ENCODE results near the gene ZBTB7C.

ZBTB7C gene

GRCh38 chr18:48018851-48019250 lies 390.3 kb downstream of the ZBTB7C start (continued):
- TF ChIP-seq REPIN1 (tag by site-specific recombination; IDR thresholded peaks at IDR 0.05; ENCODE audit: low read depth) (no peak), ZNF670 (tag by site-specific recombination; IDR thresholded peaks at IDR 0.05; ENCODE audit: low read depth) (no peak)

GRCh38 chr18:48017635-48018034 lies 391.5 kb downstream of the ZBTB7C start:
- no peaks in the 10 kb centered on the region for H3K4me1 ChIP-seq (ENCODE audit: control insufficient read depth, insufficient read depth, low read length)
- CTCF ChIA-PET, result interaction anchor here (1.5 to 2.5 kb wide), 4 partner anchors 10 to 263 kb away, joined by 6 to 9 read pairs (median 7); no protein-coding TSS in a partner anchor
- no peak overlapping the region for H3K4me3 ChIP-seq (ENCODE audit: low read depth, low read length)
- H3K27ac ChIP-seq (ENCODE audit: extremely low read depth, low read depth, low read length), result no peak overlapping the region
- TF ChIP-seq ZNF132 (tag by site-specific recombination; IDR thresholded peaks at IDR 0.05; ENCODE audit: borderline replicate concordance) (no peak), ZNF664 (tag by site-specific recombination; IDR thresholded peaks at IDR 0.05) (no peak), ZSCAN4 (tag by site-specific recombination; IDR thresholded peaks at IDR 0.05) (no peak), ZNF571 (tag by site-specific recombination; IDR thresholded peaks at IDR 0.05) (no peak), KLF1 (tag by site-specific recombination; IDR thresholded peaks at IDR 0.05) (no peak), HIC1 (tag by site-specific recombination; IDR thresholded peaks at IDR 0.05) (no peak), GLIS1 (tag by site-specific recombination; IDR thresholded peaks at IDR 0.05) (no peak), ZNF221 (tag by site-specific recombination; IDR thresholded peaks at IDR 0.05; ENCODE audit: borderline replicate concordance) (no peak), ZBTB8A (tag by site-specific recombination; IDR thresholded peaks at IDR 0.05) (no peak)
- no peaks in the 10 kb centered on the region for H3K9me3 ChIP-seq (ENCODE audit: control insufficient read depth, insufficient read depth, low read depth, low read length)
- POLR2A ChIA-PET, result interaction anchor here (0.6 kb wide), 1 partner anchor 70 kb away, joined by 3 read pairs; no protein-coding TSS in a partner anchor
- H3K36me3 ChIP-seq (ENCODE audit: control insufficient read depth in 2 of 2, insufficient read depth in 1 of 2, low read length in 2 of 2), result no peaks in the 10 kb centered on the region

- H3K4me3 ChIP-seq (ENCODE audit: low read depth, low read length), result no peak overlapping the region
- no peaks in the 10 kb centered on the region for H3K4me1 ChIP-seq (ENCODE audit: control insufficient read depth, insufficient read depth, low read length)
- CTCF ChIA-PET, result interaction anchor here (0.6 to 2.5 kb wide), 4 partner anchors 9 to 239 kb away, joined by 3 to 11 read pairs (median 7); no protein-coding TSS in a partner anchor
- no peaks in the 10 kb centered on the region for H3K9me3 ChIP-seq (ENCODE audit: control insufficient read depth, insufficient read depth, low read depth, low read length)
- POLR2A ChIA-PET, result no interaction called here
- H3K27ac ChIP-seq (ENCODE audit: extremely low read depth, low read depth, low read length), result no peak overlapping the region
- H3K36me3 ChIP-seq (ENCODE audit: control insufficient read depth in 2 of 2, insufficient read depth in 1 of 2, low read length in 2 of 2), result no peaks in the 10 kb centered on the region
- TF ChIP-seq ZNF148 (tag by site-specific recombination; IDR thresholded peaks at IDR 0.05; ENCODE audit: borderline replicate concordance) (no peak), ZNF510 (tag by site-specific recombination; IDR thresholded peaks at IDR 0.05; ENCODE audit: insufficient replicate concordance) (no peak), ZNF658 (tag by site-specific recombination; IDR thresholded peaks at IDR 0.05) (no peak), ZNF560 (tag by site-specific recombination; IDR thresholded peaks at IDR 0.05; ENCODE audit: borderline replicate concordance) (no peak), ZNF529 (tag by site-specific recombination; IDR thresholded peaks at IDR 0.05; ENCODE audit: insufficient replicate concordance) (no peak), ZNF521 (tag by site-specific recombination; IDR thresholded peaks at IDR 0.05) (no peak), ZNF146 (tag by site-specific recombination; IDR thresholded peaks at IDR 0.05) (no peak), PRDM2 (tag by site-specific recombination; IDR thresholded peaks at IDR 0.05; ENCODE audit: borderline replicate concordance) (no peak)
Measured at GRCh38 chr18:48013162-48013561, 396.0 kb downstream of the ZBTB7C start.
